Islet precursor cell (in vitro differentiated cells): Measurements from ENCODE around the gene HYOU1.
"Not testable (repeated sequence)": the region's sequence is repeated elsewhere in the genome, so short reads cannot be mapped to it uniquely, and the experiment has no call there.

ENCODE experiments used
- DNase-seq: peaks from one replicate; pipeline ENCODE4 v3.0.0-alpha.2; 2018

The HYOU1 gene

DNA sequence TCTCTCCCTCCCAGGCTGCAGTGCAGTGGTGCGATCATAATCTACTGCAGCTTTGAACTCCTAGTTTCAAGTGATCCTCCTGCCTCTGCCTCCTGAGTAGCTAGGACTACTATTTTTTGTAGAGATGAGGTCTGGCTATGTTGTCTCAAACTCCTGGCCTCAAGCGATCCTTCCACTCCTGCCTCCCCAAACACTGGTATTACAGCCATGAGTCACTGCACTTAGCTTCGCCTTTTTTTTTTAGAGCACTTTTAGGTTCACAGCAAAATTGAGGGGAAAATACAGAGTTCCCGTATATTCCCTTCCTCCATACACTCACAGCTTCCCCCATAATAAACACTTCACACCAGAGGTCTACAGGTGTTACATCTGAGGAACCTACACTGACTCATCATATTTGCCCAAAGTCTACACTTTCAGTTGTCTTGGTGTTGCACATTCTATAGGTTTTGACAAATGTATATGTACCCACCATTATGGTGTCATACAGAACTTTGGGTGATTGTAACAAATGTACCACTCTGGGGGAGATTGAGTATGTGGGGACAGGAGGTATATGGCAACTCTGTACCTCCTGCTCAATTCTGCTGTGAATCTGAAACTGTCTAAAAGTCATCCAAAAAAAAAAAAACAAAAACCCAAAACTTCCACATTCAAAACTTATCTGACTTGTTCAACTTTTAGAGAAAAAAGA is 15.0 kb downstream of the HYOU1 start:
- DNase-seq, result no peak

DNA sequence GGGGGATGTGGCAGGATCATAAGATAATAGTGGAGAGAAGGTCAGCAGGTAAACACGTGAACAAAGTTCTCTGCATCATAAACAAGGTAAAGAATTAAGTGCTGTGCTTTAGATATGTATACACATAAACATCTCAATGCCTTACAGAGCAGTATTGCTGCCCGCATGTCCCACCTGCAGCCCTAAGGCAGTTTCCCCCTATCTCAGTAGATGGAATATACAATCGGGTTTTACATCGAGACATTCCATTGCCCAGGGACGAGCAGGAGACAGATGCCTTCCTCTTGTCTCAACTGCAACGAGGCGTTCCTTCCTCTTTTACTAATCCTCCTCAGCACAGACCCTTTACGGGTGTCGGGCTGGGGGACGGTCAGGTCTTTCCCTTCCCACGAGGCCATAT is 17.5 kb downstream of the HYOU1 start:
- not testable (repeated sequence) for DNase-seq

DNA sequence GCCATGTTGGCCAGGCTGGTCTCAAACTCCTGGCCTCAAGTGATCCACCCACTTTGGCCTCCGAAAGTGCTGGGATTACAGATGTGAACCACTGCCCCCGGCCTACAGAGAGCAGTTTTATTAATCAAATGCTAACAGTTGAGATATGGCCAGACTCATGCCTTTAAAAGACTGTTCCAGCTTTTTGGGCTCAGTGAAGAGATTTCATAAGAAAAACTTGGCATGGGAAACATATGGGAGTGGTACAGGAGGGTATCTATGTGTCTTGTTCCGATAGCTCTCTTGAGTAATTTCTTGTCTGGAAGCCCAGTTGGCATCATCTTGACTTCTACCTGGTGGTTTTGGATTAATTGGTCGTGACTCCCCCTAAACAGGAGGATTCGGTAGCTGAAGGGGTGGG is 18.1 kb downstream of the HYOU1 start:
- no peak for DNase-seq

DNA sequence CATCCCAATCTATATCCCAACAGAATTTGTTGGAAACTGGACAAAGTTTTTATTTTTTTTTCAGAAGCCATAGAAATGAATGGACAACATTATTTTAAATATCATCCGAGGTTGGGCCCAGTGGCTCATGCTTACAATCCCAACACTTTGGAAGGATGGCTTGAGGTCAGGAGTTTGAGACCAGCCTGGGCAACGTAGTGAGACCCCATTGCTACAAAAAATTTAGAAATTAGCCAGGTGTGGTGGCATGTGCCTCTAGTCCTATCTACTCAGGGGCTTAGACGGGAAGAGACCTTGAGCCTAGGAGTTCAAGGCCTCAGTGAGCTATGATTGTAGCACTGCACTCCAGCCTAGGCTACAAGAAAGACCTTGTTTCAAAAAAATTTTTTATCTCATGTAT is 22.2 kb downstream of the HYOU1 start:
- no peak for DNase-seq

DNA sequence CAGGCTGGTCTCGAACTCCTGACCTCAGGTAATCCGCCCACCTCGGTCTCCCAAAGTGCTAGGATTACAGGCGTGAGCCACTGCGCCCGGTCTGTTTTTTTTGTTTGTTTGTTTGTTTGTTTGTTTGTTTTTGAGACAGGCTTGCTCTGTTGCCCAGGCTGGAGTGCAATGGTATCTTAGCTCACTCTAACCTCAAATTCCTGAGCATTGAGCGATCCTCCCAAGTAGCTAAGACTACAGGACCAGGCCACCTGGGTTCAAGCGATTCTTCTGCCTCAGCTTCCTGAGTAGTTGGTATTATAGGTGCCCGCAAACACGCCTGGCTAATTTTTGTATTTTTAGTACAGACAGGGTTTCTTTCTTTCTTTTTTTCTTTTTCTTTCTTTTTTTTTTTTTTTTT is 23.6 kb downstream of the HYOU1 start:
- DNase-seq, result peak; percentile 69

DNA sequence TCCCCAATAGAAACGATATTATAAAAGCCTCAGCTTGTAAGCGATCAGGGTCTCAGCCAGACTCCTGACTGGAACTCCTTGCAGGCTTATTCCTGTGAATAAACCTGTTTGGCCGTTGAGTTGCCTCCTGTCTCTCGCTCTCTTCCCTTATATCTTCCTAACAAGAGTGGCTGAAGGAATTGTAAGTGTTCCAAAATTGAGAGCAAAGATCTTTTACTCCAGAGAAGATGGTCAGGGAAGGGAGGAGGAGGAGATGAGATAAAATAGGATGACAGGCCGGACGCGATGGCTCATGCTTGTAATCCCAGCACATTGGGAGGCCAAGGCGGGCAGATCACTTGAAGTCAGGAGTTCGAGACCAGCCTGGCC is 25.1 kb downstream of the HYOU1 start:
- DNase-seq, result no peak

DNA sequence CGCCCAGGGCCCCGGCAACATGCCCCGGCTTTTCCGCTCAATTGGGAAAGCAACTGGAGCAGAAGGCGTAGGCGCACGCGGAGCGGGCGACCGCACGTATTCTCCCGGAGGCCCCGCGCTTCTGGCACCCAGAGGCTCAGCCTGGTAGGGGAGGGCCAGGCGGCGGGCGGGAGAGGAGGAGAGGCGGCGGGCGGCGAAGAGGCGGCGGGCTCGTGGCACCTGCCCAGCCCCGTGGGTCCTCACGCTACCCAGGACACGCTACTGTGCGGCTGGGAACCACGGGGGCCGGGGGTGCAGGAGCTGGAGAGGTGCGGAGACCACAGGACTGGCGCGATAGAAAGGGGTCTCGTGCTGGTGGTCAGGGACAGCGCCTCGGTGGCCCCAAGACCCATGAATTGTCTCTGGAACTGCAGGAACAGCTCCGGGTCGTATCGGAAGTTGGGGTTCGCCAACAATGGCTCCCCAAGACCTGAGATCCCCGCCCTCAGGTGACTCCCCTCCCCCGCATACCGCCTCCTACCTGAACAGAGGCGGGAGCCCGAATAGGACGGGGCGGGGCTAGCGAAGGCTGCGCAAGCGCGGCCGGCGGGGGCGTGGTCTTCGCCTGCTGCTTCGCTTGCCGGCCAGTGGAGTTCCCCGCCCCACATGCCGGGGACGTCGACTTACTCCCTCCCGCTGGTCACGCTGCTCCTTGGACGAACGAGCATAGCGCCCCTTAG is 26.5 kb downstream of the HYOU1 start, which contains the start of gene SLC37A4:
Gene SLC37A4, minus strand, starts transcription at position 549 of the 719 bp plus-strand sequence.
- DNase-seq, result peak; percentile 99

DNA sequence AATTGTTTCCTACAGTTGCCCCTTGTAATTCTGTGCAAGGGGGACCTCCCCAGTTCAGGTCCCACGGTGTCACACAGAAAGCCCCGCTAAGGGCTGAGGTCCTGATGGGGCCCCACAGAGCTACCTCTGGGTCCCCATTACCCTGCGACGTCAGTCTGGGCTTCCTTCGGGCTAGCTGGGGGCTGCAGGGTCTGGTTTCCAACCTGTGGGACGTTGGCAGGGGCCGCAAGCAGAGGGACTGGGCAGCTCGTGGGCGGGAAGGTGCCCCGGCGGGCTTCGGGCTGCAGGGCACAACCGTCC is 27.0 kb downstream of the HYOU1 start:
- DNase-seq, result no peak

DNA sequence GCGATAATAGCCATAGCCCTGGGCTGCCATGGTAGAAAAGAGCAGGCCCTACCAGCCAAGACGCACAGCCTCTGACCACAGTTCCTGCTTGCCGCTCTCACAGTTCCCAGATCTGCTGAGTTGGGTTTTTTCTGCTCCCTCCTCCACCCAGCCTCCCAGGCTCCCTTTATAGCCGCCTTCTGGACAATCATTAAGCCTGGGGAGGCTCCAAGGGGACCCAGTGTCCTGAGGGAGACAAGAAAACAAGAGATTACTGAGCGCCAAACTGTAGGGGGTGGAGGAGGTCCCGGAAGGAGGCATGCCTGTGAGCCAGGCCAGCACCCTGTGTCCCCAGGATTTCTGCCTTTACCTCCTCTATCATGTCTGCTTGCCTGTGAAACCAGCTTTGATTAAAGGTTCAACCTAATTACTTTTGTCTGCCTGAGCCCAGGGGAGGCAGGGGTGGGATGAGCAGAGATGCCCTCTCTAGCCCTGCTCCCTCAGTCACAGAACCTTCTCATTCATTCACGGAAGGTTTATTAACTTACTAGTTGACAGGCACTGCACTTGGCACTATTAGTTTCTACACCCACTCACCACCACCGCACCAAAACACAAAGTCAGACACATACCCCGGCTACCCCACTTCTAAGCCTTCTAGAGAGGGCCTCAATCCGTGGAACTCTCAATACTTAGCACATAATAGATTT is 27.5 kb downstream of the HYOU1 start:
- peak; percentile 67 for DNase-seq

DNA sequence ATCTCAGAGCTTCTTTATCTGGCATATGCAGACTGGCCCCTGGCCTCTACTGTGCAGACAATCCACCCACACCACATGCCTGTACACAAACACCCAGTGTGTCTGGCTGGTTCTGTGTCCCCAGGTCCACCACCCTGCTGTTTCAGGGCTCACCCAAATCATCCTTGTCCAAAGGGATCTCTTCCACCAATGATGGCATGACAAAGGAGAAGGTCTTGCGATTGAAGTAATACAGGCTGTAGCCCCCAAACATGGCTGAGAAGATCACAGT is 28.0 kb downstream of the HYOU1 start:
- DNase-seq, result no peak

DNA sequence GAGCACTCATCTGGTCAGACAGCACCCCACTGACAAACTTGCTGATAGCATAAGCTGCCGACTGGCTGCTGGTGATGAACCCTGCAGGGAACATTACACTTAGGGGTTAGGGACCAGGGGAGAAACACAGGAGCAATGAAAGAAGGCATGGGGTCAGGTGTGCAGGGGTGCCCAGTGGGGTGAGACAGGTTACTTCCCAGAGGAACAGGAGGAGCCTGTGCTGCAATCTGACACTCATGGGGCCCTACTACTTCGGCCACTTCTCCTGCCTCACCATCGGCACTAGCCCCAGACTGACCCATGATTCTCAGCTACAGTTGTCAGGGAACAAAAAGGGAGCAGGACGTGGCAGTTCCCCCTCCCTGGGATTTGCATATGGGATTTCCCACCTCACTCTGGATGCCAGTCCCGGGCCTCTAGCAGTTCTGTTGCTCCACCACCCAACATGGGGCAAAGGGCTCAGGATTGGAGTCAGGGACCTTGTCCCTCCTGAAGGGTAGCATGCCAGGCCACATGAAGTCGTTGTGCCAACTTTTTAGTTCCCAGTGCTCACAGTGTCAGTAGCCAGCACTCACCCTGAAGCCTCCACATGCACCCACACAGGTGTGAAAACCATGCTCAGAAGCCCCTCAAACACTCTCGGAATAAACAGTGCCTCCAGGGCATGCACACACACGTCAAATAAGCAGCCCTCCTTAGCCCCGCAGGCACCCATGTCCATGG is 28.5 kb downstream of the HYOU1 start:
- DNase-seq, result no peak

DNA sequence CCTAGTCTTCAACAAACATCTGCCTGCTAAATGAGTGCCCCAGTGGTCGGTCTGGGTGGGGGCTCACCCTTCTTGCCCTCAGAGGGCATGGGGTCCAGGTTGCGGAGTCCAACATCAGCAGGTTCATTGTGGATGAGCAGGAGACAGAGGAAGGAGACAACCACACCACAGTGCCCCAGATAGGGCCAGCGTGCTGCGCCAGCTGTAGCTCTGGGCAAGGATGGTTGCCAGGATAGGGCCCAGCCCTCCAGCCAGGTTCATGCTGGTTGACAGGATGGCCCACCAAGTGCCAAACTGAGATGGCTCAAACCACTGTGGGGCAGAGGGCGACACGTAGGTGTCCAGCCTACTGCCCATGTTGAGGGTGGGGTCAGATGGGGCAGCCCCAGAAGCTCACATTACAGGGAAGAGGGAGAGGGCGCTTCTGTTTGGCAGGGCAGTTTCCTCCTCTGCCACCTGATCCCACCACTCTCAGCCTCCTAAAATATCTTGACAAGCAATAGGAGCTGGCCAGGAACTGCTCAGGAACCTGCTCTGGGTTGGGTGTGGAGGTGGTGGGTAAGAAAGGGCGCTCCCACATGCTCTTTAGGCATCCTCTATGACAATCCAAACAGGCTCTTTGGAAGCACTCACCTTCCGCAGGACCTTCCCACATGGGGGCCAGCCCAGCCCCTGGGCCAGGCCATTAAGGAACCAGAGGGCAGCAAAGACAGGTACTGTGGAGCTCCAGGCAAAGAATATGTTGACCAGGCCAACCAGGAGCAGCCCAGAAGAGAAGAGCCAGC is 29.3 kb downstream of the HYOU1 start:
- no peak for DNase-seq

DNA sequence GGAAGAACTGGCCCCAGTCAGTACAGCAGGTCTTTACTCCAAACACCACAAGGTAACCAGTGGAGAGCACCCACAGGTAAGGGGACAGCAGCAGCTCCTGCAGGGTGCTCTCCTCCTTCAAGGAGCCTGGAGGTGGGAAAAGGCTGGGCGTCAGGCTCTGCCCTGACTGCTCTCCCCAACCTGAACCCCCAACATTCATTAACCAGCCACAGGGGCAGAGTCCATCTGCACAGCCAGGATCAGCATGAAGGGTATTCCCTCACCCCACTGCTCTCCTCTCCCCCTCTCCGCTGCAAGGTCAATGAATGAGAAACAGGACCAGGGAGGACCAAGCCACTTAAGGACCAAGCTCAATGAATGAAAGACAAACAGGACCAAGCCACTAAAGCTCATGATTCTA is 30.0 kb downstream of the HYOU1 start:
- DNase-seq, result no peak

DNA sequence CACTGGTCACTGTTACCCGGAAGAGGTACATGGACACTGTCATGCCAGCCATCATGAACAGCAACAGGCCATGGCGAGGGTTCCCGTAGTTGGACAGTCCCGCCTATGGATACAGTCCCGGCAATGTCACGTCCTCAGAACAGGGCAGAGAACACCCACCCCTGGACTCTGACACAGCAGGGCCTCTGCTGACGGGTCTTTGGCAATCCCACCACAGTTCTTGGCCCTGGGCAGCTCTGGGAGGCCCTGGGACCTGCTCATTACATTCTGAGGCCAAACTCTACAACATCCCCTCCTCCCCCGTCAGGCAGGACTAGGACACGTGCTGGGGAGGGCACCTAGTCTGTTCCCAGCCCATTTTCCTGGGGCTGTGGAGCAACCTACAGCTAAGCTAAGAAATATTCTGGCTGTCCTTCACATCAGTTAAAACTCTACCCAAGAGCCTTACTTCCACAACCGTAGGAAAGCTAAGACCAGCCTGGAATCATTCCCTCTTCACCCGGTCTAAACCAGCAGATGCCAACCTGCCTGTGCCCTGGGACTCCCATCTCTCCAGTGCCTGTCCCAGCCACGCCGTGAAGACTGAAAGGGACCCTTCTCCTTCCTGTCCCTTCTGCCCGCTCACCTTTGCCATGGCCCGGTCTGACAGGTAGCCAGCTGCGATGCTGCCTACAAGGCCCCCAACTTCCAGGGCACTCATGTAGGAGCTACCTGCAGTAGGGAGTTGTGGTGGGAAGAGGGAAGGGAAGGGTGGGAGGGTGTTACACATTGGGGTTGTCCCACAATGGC is 30.8 kb downstream of the HYOU1 start:
- DNase-seq, result no peak

DNA sequence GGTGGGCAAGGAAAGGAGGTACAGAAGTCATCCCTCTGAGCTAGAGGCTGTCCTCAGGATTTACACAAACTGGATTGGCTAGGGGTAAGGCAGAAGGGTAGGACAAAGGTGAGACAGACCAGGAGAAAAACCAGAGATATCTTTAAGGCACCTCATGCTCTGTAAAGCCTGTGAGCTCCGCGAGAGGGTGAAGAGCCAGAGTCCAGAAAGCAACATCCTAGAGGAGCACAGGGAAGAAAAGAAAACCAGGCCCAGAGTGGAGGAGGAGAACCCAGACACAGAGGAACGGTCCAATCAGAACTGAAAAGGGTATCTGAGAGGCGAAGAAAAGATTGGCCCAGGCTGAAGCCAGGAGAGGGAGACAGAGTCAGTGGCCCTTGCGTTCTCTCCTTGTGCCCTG is 31.5 kb downstream of the HYOU1 start:
- DNase-seq, result no peak

DNA sequence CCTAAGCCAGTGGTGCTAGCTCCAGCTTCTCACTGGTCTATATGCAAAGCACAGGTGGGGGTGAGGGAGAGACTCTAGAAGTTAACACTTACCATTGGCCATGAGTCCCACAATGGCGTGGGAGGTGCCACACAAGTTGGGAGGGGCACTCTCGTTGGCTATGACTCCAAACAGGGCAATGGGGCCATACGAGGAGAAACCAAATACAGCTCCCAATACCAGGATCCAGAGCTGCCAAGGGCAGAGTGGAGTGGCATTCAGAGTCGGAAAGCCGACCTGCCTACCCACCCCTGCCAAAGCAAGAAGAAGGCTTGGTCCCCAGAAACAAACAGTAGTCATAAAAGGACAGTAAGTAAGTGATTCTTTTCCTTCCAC is 31.9 kb downstream of the HYOU1 start:
- DNase-seq, result no peak

DNA sequence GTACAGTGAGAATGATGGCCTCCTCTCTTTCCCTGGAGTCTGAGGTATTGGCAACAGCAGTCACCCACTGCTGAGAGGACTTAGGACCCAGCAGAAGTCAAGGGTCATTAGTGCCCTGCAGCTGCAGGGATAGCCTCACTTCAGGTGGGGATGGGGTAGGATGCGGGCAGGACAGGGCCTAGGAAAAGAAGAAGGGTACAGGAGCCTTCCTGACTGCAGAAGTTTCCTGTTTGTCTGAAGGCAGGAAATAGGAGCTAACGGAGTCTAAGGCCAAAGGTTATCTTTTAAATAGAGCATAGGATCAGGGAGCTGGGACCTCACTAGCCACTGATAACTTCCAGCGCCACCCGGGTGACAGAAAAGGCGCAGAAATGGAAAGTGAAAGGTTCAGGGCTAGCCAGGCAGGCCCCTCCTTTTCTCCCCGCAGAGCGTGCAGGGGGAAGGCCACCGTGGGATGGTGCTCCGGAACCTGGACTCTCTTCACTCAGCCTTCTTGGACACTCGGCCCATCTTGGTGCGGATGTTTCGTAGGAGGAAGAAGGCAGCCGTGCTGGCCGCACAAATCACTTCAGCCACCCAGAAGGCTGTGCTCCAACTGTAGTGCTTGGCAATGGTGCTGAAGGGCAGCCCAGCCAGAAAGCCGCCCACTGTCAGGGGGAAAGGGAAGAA is 32.4 kb downstream of the HYOU1 start:
- DNase-seq, result no peak

DNA sequence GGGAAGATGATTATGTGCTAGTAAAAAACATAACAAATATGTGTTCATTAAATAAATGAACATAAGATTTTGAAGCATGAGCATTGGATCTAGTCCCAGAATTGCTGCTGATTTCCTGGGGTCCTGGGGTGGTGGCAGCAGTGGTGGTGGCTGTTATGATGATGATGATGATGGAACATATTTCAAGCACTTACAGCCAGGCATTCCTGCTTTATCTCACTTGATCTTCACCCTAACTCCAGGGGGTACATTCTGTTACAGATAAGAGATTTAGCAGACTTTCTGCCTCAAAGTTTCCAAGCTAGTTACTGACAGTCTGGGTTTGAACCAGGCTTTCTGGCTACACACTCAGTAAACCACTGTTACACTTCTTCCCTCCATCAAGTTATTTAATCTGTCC is 33.3 kb downstream of the HYOU1 start:
- DNase-seq, result no peak

DNA sequence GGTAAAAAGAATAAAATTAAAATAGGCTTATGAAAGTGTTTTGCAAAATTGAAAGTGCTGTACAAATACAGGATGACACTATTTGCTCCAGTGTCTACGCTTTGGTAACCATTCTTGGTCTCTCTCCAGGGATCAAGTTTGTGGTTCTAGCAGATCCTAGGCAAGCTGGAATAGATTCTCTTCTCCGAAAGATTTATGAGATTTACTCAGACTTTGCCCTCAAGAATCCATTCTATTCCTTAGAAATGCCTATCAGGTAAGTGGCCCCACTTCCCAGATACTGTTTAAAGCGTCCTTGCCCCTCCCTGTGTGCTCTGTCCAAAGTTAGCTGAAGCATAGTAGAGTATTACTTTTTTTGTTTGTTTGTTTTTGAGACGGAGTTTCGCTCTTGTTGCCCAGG is 35.4 kb downstream of the HYOU1 start:
- no peak for DNase-seq

DNA sequence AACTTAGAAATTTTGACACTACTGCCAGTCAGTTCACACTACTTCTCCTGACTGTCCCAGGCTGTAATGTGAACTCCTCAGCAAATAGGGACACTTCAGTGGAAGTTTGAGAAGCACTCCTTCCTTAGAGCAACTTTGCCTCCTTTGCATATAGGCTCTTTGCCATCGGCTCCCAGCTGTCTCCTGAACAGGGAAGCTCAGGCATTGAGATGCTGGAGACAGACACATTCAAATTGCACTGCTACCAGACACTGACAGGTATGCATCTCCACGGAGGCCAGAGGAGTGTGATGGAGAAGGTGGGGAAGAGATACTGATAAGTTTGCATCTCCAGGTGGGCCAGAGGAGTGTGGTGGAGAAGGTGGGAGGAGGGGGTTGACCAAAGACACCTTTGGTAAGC is 37.0 kb downstream of the HYOU1 start:
- DNase-seq, result no peak

DNA sequence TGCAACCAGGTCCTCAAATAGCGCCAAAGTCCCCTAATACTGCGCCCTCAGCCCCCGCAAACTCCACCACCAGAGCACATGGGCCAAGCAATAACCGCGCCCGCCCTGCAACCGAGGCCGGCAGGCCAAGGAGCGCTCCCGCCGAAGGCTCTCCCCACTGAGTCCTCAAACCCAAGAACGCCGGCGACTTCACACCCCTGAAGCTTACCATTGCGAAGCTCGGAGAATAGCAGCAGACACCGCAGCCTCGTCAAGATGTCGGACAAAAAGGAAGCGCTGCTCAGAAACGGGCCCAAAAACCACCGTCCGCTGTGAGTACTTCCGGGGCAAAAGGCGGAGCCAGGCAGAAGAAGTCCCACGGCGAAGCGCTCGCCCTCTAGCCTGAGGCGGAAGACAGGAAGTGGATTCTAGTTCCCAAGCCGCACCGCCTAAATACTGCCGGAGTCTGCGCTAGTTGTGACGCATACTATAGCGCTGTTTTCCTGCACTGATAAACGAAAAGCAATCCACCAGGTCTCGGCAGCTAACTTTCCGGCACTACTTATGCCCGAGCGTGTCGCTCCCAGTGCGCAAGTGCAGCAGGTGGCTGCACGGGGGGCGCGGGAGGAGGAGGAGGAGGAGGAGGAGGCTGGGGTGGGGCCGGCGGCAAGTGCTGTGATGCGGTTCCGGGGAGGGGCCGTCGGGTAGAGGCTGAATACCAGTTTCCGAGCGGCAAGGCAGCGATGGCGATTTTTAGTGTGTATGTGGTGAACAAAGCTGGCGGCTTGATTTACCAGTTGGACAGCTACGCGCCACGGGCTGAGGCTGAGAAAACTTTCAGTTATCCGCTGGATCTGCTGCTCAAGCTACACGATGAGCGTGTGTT is 38.7 kb downstream of the HYOU1 start, which contains the start of the genes RPS25 and TRAPPC4:
Gene RPS25, minus strand, starts transcription at position 270 of the 865 bp plus-strand sequence. Its CDS starts 59 bp downstream, at position 211.
Gene TRAPPC4, plus strand, starts transcription at position 693 of the 865 bp plus-strand sequence. Its CDS starts 30 bp downstream, at position 723.
- DNase-seq, result peak; percentile 98
